Lower leg skin (tissue), 3 donors: ENCODE measurements around the gene TKT.

Experiments
- CTCF ChIP-seq, 3 donors: fragments of 450-650 bp; IDR thresholded peaks; one replicate each; pipeline ENCODE4 v1.5.1; 2016; ENCODE audit warnings: antibody characterized with exemption in 3 of 3, mild to moderate bottlenecking in 3 of 3, moderate library complexity in 2 of 3
- POLR2A ChIP-seq, 2 donors: fragments of 450-650 bp; IDR thresholded peaks; one replicate each; pipeline ENCODE4 v1.6.1; 2016 to 2017; ENCODE audit warnings: antibody characterized with exemption in 2 of 2, mild to moderate bottlenecking in 1 of 2, moderate library complexity in 1 of 2

DNA sequence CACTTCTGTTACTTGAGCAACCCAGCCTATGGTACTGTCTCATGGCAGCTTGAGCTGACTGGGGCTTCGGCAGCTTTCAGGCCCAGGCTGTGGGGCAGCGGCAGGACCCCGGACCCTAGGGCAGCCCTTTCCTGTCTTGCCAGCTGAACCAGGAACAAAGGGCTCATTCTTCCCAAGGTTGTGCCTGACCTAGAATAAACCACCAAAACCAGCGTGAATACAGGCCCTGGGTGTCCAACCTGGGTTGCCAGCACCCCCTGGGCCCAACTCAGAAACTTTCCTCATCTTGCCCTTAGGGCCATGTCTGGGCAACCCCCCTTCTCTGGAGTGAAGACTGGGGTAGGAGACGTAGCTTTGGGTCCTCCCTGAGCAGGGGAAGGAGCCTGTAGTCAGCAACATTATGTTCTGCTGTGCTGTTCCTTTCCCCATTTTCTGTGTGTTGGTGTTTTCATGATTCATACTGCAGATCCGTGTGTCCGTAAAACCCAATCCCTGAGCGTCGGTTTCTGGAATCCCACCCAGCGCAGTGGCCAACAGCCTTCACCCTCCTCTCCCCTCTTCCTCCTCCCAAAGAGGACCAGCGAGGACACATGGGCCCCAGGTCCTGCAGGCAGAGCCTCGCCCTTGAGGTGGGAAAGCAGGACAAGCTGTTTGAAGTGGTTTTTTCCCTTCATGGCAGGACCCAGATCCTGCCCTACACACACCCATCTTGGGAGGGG is 33.5 kb downstream of the TKT start:
- TF ChIP-seq CTCF (IDR thresholded peaks at IDR 0.05): no peak
- no peak for TF ChIP-seq POLR2A (IDR thresholded peaks at IDR 0.05)
